ENCODE results near the gene ZNF385C. TPM values are rescaled to one million over a fixed set of nuclear protein-coding genes. Genes with fewer than 3 reads are reported as not detected.

Gene ZNF385C
- total RNA-seq, 1 donor from 2014 or later: 2.7 TPM

DNA sequence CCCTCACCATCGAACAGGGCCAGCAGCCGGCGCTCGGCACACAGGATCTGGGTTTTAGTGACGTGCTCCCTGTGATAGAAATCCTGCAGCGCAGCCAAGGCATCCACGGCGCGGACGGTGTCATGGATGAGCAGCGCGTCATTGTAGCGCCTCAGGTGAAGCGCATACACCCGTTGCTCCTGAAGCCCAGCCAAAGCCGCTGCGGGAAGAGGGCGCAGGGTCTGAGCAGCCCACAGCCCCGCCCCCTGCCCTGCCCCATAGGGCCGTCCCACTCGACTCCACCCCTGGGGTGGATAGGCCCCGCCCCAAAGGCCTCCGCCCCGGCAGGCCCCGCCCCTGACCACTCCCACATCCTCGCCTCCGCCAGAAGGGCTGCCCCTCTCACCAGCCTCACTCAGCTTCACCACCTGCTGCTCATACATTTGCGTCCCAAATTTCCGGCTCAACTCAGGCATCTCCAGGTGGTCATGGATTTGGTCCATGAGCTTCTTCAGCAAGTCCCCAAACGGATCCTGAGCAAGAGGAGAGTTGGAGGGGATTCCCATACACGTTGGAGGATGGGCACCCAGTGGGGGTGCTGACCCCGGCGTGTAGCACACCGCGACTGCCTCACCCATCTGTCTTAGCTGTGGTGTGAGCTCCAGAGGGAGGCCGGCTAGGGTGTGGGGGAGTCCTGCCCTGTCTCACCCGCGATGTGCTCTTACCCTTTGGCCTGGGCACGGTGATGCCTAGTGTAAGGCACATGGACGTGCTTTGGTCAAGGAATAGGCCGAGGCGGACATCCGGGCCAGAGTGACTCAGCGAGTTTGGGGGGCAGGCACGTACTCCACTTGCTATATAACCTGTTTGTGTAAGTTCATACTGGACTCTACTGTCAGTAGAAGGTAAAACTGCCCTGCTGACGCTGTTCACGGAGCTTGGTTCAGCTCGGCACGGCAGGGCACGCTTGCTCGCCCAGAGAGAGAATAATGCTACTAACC is 9.6 kb upstream of the ZNF385C start:
- H3K4me1 Mint-ChIP-seq (ENCODE audit: low read depth): no peaks in the 10 kb centered on the region
- no peaks in the 10 kb centered on the region for H3K36me3 Mint-ChIP-seq (ENCODE audit: insufficient read depth)
- H3K9me3 Mint-ChIP-seq (ENCODE audit: low read depth): no peaks in the 10 kb centered on the region
- TF ChIP-seq, protein P1, sequence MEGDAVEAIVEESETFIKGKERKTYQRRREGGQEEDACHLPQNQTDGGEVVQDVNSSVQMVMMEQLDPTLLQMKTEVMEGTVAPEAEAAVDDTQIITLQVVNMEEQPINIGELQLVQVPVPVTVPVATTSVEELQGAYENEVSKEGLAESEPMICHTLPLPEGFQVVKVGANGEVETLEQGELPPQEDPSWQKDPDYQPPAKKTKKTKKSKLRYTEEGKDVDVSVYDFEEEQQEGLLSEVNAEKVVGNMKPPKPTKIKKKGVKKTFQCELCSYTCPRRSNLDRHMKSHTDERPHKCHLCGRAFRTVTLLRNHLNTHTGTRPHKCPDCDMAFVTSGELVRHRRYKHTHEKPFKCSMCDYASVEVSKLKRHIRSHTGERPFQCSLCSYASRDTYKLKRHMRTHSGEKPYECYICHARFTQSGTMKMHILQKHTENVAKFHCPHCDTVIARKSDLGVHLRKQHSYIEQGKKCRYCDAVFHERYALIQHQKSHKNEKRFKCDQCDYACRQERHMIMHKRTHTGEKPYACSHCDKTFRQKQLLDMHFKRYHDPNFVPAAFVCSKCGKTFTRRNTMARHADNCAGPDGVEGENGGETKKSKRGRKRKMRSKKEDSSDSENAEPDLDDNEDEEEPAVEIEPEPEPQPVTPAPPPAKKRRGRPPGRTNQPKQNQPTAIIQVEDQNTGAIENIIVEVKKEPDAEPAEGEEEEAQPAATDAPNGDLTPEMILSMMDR (IDR thresholded peaks at IDR 0.05; ENCODE audit: unreplicated experiment): no peak
- no peak overlapping the region for H3K27ac Mint-ChIP-seq
- DNase-seq (ENCODE audit: low spot score, unreplicated experiment): peak; percentile 82
- peaks cover 51% of the 10 kb centered on the region for H3K27me3 Mint-ChIP-seq
- H3K4me3 Mint-ChIP-seq (ENCODE audit: low read depth): no peak overlapping the region

DNA sequence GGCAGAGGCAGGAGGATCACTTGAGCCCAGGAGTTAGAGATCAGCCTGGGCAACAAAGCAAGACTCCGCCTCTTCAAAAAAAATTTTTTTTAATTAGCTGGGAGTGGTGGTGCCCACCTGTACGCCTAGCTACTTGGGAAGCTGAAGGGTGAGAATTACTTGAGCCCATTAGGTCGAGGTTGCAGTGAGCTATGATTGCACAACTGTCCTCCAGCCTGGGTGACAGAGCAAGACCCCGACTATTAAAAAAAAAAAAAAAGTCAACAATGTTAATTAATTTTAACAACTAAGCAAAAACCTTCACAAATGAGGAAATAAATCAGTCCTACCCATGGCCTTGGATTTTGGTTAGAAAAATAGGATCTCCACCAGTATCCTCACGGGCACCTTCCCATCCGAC is 8.9 kb upstream of the ZNF385C start:
- DNase-seq (ENCODE audit: low spot score, unreplicated experiment): no peak
- Mint-ChIP-seq H3K4me1 (ENCODE audit: low read depth) (no peaks in the 10 kb centered on the region), H3K4me3 (ENCODE audit: low read depth) (no peak overlapping the region), H3K27ac (no peak overlapping the region), H3K36me3 (ENCODE audit: insufficient read depth) (no peaks in the 10 kb centered on the region), H3K9me3 (ENCODE audit: low read depth) (no peaks in the 10 kb centered on the region), H3K27me3 (peaks cover 58% of the 10 kb centered on the region)
- TF ChIP-seq, protein P1 (IDR thresholded peaks at IDR 0.05; ENCODE audit: unreplicated experiment): no peak

DNA sequence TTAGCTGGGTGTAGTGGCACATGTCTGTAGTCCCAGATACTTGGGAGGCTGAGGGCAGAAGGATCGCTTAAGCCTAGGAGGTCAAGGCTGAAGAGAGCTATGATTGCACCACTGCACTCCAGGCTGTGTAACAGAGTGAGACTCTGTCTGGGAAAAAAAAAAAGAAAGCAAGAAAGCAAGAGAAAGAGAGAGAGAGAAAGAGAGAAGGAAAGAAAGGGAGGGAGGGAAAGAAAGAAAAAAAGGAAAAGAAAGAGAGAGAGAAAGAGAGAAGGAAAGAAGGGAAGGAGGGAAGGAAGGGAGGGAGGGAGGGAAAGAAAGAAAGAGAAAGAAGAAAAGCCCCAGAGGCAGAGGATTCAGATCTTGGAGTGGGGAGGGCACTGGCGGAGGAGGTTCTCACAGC is 7.7 kb upstream of the ZNF385C start:
- H3K27me3 Mint-ChIP-seq: peaks cover 66% of the 10 kb centered on the region
- H3K9me3 Mint-ChIP-seq (ENCODE audit: low read depth): no peaks in the 10 kb centered on the region
- no peak overlapping the region for H3K27ac Mint-ChIP-seq
- TF ChIP-seq, protein P1 (IDR thresholded peaks at IDR 0.05; ENCODE audit: unreplicated experiment): no peak
- H3K4me1 Mint-ChIP-seq (ENCODE audit: low read depth): no peaks in the 10 kb centered on the region
- no peak overlapping the region for H3K4me3 Mint-ChIP-seq (ENCODE audit: low read depth)
- H3K36me3 Mint-ChIP-seq (ENCODE audit: insufficient read depth): no peaks in the 10 kb centered on the region
- DNase-seq (ENCODE audit: low spot score, unreplicated experiment): no peak

DNA sequence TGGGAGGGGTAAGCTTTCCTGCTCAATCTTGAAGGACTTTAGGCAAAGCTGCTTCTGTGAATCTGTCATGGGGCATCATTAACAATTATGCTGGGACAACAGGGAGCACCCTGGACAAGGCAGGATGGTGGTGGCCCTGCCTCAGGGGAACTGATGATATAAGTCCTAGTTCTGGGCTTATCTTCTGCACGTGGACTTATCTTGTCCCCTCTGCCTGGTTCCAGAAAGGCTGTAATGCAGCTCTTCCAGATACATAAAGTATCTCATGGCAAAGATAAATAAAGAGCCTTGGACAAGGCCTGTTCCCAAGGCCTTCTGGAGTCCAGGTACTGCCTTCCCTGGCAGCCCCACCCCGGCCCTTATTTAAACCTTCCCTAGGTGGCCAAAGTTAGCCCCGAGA is 6.0 kb upstream of the ZNF385C start:
- H3K9me3 Mint-ChIP-seq (ENCODE audit: low read depth): no peaks in the 10 kb centered on the region
- H3K36me3 Mint-ChIP-seq (ENCODE audit: insufficient read depth): no peaks in the 10 kb centered on the region
- TF ChIP-seq, protein P1 (IDR thresholded peaks at IDR 0.05; ENCODE audit: unreplicated experiment): no peak
- no peak overlapping the region for H3K27ac Mint-ChIP-seq
- H3K4me1 Mint-ChIP-seq (ENCODE audit: low read depth): no peaks in the 10 kb centered on the region
- no peak for DNase-seq (ENCODE audit: low spot score, unreplicated experiment)
- H3K27me3 Mint-ChIP-seq: peaks cover 67% of the 10 kb centered on the region
- H3K4me3 Mint-ChIP-seq (ENCODE audit: low read depth): no peak overlapping the region

DNA sequence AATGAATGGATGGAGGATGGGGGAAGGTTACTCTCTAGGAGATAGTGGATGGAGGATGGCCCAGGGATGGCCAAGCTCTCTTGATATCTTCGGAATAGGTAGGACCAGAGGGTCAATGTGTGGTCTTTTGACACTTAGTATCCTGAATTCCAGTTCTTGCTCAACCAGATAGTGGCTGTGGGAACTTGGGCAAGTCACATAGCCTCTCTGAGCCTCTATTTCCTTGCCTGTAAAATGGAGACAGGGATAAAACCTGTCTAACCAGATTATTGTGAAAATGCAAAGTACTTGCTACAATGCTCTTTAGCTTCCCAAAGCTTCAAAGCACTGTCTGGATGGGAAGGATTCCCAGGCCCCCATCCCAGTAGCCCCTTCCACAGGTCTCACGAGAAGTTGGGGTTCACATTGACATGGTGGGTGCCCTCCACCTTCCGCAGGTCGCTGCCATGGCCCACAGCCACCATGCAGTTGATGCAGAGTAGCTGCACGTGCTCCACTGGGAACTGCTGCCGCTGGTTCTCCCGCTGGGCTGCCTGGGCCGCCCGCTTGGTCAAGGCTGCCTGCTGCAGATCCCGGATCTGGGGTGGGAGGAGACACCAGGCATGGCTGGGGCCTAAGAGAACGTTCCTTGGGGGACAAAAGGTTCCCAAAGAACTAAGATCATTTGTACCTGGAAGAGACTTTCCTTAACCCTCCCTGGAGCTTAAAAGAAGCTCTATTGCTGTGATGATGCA is 5.1 kb upstream of the ZNF385C start:
- peaks cover 66% of the 10 kb centered on the region for H3K27me3 Mint-ChIP-seq
- no peak overlapping the region for H3K4me3 Mint-ChIP-seq (ENCODE audit: low read depth)
- TF ChIP-seq, protein P1 (IDR thresholded peaks at IDR 0.05; ENCODE audit: unreplicated experiment): no peak
- no peaks in the 10 kb centered on the region for H3K9me3 Mint-ChIP-seq (ENCODE audit: low read depth)
- no peaks in the 10 kb centered on the region for H3K36me3 Mint-ChIP-seq (ENCODE audit: insufficient read depth)
- no peaks in the 10 kb centered on the region for H3K4me1 Mint-ChIP-seq (ENCODE audit: low read depth)
- H3K27ac Mint-ChIP-seq: no peak overlapping the region
- no peak for DNase-seq (ENCODE audit: low spot score, unreplicated experiment)
